Stimulated activated CD8-positive, alpha-beta memory T cell treated with anti-CD3 and anti-CD28 coated beads, Interleukin-15, amount 100 ng/mL, for 4 hours (primary cell): ENCODE data around the gene HAUS3.

Experiments used
- DNase-seq, 2 donors: peaks; one replicate each; pipeline ENCODE4 v3.0.0-alpha.2; 2020; ENCODE audit warnings: low read depth in 2 of 2

HAUS3 gene

DNA sequence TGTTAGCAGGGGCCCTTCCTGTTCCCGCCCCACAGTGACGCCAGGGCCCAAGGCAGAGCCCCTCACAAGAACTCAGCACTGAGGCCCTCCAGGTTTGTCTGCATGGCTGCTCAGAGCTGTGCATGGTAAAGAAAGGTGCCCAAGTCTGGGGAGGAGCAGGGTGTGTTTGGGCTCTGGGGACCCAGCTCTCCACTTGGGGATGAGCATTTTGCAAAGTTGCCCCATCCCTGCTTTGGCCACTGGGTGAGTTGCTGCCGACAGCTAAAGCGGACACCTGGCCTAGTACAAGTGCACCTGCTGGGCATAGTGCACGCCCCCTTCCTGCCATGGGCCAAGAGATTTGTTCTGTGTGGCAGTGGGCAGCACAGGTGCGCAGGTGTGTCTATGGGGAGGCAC is 22.0 kb upstream of the HAUS3 start:
- DNase-seq, result no peak

DNA sequence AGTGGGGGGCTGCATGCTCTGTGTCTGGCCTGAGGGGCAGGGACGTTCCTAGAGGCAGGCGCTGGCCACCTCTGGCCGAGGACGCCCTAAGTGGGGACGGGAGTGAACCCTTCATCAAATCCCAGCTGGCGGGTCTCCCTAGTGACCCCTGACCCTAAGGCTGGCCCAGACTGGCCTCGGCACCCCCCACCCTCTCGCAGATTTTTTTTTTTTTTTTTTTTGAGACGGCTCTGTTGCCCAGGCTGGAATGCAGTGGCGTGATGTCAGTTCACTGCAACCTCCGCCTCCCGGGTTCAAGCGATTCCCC is 21.0 kb upstream of the HAUS3 start:
- DNase-seq, result no peak

DNA sequence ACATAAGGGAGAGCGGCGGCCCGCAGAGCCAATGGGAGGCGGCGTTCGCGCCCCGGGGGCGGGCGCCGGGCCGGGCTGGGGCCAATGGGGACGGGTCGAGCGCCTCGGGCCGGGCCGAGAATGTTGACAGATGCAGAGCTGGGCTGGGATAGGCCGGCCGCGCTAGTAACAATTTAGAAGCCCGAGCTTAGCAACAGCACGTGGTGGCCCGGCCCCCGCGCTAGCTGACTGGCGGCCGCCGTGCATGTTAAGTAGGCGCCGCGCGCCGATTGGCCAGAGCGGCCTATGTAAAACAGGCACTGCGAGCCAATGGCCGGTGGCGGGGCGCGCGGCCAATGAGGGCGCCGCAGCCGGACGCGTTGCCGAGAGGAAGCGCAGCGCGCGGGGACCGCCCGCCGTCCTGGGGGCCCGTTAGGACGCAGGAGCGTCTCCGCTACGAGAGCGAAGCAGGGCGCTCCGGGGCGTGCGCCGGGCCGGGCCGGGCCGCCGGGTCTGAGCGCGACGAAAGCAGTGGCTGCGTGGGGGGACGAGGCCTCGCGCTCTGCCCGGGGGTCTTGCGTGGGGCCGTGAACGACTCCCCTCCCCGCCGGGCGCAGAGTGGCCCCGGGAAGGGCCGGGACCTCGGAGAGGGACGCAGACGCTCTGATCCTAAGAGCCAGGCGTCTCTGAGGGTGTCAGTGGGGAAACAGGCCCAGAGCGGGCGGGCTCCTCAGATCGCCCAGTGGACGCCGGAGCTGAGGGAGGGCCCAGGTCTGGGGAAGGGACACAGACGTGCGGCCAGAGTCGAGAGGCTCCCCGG is 20.4 kb upstream of the HAUS3 start:
- peak; percentile 96 to 98 for DNase-seq

DNA sequence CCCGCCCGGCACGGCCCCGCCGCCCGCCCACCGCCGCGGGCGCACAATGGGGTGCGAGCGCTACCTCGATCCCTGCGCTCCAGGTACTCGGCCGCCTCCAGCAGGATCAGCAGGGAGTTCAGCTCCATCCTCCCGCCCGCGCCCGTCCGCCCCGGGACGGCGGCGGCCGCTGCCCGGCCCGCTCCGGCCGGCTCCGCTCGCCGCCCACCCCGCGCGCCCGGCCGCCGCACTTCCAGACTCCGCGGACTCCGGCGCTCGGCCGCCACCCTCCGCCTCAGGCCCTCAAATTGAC is 19.9 kb upstream of the HAUS3 start, which contains the start of gene MXD4:
MXD4 (minus strand) TSS at position 257 of the 292 bp plus-strand sequence; CDS start at position 128, 129 bp downstream.
- DNase-seq, result no peak

DNA sequence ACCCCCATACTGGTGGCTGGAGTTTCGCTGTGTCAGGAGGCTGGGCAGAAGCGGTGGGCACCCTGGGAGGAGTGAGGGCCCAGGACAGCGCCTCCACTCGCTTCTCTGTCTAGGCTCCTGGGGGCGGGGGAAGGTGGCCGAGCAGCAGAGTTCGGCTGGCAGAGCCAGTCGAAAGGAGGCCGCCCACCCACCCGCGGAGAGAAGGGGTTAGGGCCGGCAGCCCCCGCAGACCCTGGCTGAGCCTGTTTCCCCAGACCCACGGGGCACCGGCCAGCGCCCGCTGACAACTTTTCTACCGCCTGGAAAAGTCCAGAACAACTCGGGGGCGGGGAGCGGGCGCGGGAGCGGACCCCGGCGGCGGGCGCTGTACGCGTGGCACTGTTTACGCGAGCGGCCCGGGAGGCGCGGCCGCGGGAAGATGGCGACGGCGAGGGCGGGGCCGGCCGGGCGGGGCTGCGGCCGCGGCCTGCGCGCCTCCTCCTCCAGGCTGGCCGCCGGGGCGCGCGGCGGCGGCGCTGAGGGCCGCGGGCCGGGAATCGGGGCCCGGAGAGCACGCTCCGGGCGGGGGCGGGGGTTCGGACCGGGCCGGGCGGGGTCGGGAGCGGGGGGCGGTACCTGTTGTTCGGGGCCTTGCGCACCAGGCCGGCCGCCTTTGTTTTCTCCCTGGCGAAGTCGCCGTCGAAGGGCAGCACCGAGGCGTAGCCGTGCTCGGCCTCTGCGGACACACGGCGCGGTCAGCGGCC is 19.4 kb upstream of the HAUS3 start:
- peak in 1 of 2 donors; percentile 35 for DNase-seq

DNA sequence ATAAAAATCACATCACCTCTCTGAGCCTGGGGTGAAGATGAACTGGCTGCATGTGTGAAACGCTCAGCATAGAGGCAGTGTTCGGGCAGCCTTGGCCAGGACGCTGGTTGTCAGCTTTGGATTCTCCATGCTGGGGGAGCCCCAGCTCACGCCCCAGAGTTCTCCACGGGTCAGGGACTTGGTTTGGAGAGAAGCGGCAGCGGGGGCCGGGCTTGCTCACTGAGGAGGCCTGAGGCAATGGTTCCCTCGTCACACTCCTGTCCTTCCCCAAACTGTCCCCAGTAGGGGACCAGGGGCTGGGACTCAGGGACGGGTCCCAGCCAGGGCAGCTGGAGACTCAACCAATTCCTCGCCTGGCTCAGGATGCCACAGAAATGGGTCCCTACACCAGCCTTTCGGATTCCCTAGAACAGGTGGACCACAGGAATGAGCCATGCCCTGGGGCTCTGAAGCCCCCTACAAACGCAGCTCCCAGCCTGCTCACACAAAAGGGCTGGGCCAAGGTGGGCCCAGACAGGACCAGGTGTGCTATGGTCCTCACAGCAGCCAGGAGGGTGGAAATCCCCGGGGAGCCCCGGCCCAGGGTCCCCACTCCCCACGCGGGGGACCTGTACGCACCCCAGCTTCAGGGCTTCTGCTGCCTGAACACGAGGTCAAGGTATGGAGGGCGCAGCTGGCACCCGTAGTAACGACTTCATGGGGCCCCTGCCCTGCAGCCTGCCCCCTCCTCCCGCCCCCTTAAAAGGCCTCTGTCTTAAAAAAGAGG is 18.6 kb upstream of the HAUS3 start:
- no peak for DNase-seq

DNA sequence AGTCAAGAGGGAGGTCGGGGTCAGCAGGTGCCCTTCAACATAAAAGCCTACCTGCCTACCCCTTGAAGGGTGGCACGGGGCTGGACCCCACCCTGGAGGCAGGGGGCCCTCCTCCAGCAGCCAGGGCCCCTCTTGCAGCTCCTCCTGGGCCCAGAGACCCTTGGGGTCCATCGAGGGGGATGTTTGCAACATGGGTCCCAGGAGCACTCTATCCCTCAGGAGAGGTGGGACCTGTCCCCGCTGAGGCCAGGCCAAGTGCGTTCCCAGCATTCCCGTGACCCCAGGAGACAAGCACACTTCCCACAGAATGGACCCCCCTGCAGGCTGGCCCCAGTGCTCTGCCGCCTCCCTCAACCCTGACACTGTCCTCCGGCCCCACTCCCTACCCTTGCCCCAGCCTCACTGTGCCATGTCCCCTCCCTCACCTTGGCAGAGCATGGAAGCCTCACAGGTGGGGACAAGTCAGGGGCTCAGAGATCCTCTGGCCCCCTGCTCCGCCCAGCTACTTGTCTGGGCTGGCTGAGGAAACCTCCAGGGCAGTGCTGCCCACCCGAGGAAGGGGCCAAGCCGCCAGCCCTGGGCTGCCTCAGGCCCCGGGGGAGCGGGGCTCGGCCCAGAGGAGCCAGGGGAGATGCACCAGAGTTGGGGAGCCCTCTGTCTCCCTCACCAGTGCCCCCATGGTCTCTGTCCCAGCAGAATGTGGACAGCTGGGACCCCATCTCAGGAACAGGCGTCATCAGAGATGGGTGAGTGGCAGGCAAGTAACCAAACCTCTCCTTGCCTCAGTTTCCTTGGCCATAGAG is 17.8 kb upstream of the HAUS3 start:
- DNase-seq, result no peak

DNA sequence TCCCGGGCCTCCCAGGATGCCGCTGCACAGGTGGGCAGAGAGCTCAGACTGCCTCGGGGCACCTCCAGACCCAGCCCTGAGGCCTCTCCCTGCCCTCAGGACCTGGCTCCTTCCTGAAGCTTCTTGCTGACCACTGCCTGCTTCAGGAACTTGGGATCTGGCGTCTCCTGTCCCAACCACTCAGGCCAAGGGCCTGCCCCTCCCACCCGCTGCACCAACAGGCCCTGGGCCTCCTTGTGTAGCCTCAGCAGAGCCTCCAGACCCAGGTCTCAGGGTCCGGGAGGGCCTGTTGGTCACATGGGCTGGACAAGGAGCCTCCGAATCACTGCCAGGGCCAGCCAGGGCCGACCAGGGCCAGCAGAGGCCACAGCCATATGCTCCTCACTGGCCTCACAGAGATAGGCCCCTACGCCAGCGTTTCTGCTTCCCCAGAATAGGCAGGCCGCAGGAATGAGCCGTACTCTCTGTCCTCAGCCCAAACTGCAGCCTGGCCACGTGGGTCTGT is 17.2 kb upstream of the HAUS3 start:
- DNase-seq, result no peak

DNA sequence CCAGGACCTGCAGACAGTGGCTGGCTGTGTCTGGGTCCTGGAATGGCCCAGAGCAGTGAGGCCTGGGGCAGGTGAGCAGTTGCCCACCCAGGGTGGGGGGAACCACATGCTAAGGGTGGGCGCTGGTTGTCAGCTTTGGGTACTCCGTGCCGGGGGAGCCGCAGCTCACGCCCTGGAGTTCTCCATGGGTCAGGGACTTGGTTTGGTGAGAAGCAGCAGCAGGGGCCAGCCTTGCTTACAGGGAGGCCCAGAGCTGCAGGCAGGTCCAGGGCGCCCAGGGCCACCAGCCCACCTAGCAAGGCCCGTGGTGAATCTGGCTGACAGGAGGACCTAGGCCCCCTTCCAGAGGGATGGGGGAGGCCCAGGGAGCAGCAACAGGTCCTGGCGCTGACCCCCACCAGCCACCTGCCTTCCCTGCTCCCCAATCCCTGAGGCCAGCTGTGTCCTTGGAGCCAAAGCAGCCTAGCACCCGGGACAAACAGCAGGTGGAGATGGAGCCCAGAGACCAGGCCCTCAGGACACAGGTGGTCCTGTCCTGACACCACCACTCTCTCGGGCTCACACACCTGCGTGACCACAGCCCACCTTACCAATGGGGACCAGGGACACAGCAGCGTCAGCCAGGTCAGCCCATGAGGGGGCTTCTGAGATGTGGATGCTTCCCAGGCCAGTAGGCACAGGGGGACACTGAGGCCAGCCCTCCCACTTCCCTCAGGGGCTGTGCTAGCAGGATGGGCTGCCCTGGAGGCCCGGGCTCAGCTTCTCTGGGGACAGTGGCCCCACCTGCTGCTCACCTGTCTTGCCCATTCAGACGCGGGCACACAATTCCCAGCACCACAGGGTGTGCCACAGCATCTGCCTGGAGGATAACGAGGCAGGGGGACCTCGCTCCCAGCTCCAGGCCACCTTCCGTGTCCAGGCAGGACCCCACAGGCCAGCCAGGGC is 16.4 kb upstream of the HAUS3 start:
- DNase-seq, result no peak

DNA sequence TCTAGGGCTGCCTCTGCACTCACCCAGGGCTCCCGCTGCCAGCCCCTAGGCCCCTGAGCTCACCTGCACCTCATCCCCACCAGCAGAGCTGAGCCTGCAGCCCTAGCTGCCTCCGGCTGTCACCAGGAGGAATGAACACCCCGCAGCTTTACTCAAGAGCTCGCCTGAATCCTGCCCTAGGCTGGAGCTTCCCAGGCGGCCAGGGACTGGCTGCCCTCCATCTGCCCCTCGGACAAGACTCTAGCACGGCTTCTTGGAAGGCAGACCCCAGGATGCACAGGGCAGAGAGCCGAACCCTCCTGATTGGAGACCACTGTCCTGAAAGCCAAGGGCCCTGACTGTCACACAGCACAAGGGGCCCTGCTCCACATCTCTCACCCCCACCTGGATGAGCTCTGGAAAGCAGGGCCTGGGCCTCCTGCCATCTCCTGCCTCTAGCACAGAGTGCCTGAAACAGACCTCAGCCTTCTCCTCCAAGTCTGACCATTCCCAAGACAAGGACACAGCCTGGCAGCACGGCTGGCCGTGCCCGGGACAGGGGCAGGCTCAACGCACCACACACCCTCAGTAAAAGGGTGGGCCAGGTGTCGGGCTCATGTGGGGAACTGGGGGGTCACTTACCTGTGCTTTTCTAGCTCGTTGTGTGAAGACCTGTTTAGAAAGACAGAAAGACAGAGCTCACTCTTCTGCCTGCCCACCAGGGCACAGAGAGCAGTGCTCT is 15.6 kb upstream of the HAUS3 start:
- no peak for DNase-seq

DNA sequence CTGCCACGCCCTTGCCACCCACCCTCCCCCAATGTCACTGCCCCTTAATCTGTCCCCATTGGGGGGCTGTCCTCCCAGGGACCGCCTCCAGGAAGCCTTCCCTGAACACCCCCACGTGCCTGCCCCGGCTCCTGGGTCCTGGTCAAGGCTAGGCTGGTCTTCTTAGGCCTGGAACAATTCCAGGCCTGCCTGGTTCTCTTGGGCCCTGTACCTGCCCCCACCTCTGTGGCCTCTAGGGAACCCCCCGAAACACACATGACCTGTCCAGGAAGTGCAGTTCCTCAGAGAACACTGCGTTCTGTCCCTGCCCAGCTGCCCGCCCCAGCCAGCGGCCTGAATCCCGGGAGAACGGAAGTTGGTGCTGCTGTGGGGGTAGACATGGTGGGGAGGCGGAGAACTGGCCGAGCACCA is 14.9 kb upstream of the HAUS3 start:
- no peak for DNase-seq

DNA sequence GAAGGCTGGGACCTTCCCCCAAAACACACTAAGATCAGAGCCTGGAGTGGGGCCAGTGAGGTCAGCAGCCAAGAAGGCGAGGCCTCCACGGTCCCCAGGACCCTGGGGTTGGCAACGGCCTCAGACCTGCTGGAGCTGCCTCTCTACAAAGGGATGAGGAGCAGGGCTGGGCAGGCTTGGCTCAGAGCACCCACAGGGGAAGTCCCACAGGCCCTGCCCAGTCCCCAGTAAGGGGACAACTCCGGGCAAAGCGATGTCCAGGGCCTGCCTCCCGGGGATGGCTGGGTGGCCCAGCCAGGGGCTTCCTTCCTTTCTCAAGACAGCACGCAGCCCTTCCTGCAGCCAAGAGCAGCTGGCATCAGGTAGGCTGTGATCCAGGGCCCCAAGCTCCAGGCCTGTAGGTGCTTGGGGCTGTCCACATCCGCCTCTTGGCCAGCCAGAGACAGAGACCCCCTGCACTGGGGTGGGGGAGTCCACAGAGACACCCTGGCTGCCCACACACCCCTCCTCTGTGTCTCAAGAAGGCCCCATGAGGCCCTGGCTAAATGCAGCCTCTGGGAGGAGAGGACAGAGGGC is 14.3 kb upstream of the HAUS3 start:
- DNase-seq, result no peak

DNA sequence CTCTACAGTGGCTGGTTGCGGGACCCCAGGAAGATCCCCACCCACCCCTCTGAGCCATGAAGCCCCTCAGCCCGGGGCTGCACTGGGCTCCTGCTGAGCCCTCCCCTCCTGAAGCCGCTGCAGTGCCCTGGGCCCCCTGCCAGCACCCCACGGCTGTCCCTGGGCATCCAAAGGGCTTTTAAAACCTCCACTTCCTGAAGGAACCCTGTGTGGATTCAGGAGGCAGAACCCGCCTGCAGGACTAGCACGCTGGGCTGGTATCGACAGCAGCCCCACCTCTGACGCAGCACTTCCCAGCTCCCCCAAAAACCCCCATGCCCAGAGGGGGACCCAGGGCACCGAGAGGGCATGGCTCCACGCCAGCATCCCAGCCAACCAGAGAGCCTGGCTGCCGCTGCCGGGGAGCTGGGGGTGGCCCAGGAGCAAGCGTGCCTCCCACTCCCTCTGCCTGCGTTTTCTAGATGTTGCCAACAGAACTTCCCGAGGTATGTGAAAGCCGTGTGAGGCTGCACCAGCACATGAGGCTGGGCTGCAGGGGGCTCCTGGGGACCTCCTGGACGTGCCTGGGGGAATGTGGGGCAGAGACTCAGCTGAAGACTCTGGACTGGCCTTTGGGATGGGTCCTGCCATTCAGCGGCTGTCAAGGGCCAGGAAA is 13.7 kb upstream of the HAUS3 start:
- no peak for DNase-seq

DNA sequence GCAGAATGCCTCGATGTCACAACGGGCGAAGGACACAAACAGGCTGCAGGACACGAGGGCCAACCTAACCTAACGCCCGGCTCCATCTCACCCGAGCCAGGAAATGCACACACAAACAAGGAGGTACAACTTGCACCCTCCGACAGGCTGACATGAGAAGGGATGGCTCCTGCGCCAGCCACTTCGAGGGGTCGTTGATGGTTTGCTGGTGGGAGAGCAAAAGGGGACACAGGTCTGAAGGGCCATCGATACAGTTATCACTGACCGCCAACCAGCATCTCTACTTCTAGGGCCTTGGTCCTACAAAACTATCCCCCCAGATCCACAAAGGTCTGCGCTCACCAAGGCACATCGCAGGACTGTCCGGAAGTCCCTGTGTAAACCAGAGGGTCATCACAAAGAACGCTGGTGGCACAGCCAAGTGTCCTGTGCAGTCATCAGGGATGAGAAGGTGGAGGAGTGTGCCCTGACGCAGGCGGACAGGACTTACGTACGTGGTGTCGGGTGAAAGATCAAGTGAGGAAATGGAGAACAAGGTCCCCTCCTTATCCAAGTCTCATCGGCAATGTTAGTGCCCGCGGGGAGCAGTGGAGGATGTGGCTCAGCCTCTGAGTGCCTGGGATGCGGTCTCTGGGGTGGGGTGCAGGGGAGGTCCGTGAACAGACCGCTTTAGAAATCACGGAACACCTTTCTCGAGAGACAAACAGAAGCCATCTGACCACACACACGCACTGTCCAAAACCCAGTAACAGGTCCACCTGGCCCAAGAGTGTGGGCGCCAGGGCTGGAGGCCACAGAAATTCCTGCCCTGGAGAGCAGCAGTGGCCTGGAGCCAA is 13.0 kb upstream of the HAUS3 start:
- DNase-seq, result no peak

DNA sequence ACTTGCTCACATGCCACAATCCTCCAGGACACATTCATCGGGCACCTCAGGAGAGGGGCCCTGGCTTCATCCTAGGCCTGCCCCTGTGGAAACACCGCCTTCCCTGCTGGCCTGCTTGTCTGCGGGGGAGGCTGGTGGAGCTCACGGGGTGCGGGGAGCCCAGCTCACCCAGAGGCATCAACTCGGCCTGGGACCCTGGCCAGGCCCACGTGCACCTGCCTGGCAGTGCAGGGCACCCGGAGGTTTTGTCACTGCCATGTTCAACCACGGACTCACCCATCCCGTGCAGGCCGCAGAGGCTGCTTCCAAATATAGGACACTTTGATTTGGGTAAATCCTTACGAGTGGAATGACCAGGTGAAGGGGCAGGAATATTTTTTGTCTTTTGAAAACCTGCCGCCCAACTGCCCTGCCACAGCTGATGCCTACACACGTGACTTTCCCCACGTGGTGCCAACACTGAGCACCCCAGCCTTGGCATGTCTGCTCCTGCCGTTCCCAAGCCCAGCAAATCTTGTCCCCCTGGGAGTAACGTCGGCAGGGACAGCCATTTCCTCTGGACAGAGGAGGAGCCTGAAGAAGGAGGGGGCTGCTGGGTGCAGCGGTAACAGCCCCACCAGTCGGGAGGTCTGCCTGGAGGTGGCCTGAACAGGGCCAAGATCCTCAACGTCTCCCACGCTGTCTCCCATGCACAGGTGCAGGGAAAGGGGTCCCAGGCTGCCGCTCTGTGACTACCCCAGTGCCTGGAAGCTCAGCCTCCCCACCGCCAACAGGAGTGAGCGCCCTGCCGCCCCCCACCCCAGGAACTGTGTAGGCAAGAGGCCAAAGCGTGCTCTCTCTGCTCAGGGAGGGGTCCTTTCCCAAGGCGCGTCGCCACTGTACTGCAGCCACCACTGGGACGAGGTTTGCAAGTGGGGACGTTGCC is 11.5 kb upstream of the HAUS3 start:
- DNase-seq, result no peak

DNA sequence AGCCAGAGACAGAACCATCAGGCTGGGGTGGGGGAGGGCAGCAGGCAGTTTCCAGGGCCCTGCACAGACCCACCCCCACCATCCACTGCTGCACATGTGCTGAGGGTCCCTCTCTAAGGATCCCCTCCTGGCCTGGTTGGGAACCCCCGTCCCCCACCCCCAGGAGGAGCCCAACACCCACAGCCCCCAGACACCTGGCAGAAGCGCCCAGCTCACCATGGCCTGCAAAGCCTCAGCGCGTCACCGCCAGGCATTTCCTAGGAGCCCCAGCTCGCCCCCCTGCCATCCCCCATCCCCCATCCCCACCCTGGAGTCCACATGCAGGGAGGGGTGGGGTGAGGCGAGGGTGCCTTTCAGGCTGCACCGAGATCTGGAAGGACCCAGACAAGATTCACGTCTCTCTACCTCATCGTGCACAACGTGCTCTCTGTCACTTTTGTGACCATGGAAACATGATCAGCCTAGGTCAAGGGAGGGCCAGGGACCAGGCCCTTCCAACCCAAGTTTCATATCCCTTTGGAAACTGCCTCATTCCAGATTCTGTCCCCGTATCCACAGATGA is 10.7 kb upstream of the HAUS3 start:
- no peak for DNase-seq
